HG03521 (cell line): ENCODE measurements around the gene LCE3E.
"Not testable (repeated sequence)": the region's sequence is repeated elsewhere in the genome, so short reads cannot be mapped to it uniquely, and the experiment has no call there.

ENCODE experiments used
- ATAC-seq: cut with Tn5 transposase; IDR thresholded peaks from one replicate; pipeline ENCODE4 v1.9.1; 2021; ENCODE audit warnings: mild to moderate bottlenecking, moderate library complexity; ENCODE audit not compliant: unreplicated experiment

LCE3E gene, protein sequence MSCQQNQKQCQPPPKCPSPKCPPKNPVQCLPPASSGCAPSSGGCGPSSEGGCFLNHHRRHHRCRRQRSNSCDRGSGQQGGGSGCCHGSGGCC

DNA sequence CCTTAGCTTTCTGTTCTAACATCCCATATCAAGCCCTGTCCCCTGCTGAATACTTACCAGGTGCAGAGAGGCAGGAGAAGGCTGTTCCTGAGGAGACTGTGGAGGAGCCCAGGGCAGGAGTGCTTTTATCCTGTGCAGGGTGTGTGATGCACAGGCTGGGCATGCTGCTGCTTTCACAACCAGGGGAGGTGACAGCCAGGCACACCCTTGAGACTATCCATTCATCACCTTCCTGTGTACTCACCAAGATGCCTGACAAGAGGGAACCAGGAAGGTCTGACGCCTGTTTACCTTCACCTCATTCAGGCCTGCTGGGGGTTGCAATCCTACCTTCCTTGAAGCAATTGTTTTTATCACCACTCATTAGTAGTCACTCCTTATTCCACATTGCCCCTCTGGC, at the start of gene LCE3E:
Gene LCE3E (minus strand): TSS at position 100 of the 400 bp plus-strand sequence. CDS start 572 bp downstream, outside the sequence.
- ATAC-seq, result no peak

DNA sequence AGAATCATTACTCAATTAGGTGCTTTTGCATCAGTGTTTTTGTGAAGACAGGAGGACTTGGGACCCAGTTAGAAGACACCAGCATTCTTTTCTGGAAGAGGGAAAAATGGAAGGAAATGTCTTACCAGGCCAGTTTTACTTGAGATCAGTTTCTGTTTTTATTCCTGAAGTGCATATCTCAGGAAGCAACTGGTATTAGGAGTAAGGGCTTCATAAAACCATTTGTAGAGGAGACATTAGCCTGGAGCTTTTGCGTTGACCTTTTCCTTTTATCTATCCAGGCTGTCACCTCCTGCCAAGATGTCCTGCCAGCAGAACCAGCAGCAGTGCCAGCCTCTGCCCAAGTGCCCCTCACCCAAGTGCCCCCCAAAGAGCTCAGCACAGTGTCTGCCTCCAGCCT, 46.9 kb upstream of the LCE3E start, which contains the start of gene LCE3B:
Gene LCE3B (plus strand): TSS at position 301 of the 400 bp plus-strand sequence. CDS start 0 bp downstream, at position 301.
- ATAC-seq, result no peak

DNA sequence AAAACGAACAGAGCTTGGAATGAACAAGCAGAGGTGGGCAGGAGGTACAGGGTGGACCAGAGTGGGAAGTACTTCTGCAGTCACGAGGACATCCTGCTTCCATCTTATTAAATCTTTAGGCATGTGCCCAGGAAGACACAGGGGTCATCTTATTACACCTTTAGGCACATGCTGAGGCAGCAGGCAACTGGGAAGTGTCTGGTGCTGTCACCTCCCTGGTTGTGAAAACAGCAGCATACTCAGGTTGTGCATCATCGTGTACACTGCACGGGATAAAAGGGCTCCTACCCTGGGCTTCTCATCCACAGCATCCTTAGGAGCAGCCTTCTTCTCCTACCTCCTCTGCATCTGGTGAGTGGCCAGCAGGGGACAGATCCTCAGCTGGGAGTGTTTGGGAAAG, 33.4 kb upstream of the LCE3E start, which contains the start of gene LCE3C:
Gene LCE3C (plus strand): TSS at position 301 of the 400 bp plus-strand sequence. CDS start 498 bp downstream, outside the sequence.
- no peak for ATAC-seq

DNA sequence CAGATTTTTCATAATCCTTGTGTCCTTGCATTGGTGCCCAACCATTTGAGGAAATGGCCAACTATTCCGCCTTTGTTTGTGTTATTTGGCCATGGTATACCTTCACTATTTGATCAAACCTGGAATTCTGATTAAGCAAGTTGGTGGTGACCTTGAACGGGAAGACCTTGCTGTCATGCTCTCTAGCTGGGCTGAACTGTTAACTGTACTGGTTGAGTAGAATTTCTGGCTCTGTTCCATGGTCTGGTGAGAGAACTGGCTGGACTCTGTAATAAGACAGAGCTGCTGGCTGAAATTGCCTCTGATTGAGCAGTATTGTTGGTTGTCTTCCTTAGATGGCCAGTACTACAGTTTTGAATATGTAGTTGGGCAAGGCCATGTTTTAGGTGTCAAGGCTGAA, 30.4 kb upstream of the LCE3E start:
- no peak for ATAC-seq

DNA sequence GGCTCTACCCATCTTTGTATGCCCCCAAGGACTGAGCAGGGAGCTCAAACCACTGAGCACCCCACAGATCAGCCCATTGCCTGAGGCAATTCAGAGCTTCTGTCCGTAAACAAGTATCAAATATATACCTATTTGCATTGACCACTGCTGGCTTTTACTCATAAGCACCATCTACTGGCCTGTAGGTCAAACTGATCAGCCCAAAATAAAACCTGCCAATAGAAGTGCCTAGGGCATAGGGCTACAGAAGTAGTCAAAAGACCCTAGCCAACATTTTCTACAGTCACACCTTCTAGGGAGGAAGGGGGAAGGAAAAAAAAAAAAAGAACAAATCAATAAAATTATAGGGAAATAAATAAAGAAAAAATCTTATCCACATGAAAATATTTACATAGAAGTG, 19.0 kb upstream of the LCE3E start:
- ATAC-seq, result no peak

DNA sequence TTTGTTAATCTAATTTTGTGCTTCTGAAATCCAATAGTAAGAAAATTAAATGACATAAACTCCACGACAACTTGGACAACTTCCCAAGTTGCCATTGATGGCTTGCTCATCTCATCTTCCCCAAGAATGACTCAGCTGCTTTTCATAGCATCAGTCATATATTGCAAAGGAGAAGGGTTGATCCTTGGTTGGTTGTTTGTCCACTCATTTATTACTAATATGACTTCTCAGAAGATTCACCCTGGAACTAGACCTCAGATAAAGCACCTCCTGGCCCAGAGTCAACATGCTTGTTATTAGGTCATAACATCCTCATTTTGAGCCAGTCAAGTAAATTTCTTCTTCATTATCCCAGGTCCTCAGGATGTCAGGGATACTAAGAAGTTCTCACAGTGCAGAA, 16.1 kb upstream of the LCE3E start:
- no peak for ATAC-seq

DNA sequence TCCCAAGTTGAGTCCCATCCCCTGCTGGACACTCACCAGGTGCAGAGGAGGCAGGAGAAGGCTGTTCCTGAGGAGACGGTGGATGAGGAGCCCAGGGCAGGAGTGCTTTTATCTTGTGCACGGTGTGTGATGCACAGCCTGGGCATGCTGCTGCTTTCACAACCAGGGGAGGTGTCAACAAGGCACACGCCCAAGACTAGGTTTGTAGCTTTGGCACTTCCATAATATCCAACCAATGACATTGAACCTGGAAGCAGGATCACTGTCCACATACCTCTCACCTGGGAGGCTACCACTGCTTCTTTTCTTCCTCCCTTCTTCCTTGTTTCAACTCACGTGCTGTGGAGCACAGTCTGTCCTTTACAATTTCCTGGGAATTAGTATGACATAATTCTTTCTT, 13.9 kb upstream of the LCE3E start, which contains the start of gene LCE3D:
Gene LCE3D (minus strand): TSS at position 84 of the 400 bp plus-strand sequence. CDS start 580 bp downstream, outside the sequence.
- no peak for ATAC-seq

DNA sequence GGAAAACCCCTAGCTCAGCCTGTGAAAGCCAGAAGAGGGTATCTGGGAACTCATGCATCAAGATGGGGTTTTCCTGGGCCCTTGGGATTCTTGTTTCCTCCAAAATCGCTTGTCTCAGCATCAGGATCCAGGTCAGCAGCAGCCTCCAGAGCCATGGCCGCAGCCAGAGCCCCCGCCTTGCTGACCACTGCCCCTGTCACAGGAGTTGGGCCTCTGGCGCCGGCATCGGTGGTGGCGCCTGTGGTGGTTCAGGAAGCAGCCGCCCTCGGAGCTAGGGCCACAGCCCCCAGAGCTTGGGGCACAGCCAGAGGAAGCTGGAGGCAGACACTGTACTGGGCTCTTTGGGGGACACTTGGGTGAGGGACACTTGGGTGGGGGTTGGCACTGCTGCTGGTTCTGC, 12.9 kb upstream of the LCE3E start:
- not testable (repeated sequence) for ATAC-seq

DNA sequence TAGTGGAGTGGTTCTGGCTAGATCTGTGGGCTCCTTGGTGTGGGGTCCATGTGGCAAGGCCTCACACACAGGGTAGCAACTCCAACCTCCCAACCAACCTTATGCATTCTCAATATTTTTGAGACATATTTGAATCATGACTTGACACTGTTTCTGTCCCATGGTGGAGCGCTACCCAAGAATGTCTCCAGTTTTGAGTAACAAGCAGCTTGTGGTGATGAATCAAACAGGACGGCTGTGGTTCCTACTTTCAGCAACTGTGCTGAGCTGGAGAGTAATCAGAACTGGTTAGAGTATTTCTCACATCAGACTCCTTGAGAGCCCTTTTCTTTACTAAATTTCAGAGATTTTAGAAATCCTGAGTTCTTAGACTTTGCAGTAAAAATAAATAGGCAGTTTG, 10.6 kb upstream of the LCE3E start:
- ATAC-seq, result no peak

DNA sequence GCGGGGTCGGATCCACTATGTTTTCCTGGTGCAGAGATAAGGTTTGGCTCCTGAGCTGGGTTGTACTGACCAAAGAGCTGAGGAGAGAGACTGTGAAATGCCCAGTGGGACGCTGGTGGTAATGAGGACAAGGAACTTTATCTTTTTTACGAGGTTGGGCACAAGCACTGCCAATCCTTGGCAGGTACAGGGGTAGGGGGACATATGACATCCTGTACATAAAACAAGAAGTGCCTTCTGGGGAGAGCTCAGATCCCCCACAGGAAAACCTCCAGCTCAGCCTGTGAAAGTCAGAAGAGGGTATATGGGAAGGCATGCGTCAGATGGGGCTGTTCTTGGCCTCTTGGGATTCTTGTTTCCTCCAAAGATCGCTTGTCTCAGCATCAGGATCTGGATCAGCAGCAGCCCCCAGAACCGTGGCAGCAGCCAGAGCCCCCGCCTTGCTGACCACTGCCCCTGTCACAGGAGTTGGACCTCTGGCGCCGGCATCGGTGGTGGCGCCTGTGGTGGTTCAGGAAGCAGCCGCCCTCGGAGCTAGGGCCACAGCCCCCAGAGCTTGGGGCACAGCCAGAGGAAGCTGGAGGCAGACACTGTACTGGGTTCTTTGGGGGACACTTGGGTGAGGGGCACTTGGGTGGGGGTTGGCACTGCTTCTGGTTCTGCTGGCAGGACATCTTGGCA, 905 bp downstream of the LCE3E start:
- ATAC-seq, result no peak

DNA sequence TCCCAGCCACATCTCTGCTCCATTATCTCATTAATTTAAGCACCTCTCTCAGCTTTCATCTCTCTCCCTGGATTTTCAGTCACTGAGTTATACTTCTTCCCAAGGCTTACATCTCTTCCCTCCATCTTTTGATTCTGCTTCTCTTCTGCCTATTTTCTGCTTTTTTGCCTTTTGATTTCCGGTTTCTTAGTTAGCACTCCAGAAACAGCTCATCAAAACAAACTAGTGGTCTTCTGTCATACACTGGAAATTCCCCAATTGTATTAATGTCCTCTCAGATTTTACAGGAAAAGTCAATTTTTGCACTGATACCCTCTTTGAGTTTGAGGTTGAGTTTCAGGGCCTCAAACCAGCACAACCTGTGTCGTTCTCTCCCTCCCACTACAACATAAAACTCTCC, 1.5 kb downstream of the LCE3E start:
- no peak for ATAC-seq

DNA sequence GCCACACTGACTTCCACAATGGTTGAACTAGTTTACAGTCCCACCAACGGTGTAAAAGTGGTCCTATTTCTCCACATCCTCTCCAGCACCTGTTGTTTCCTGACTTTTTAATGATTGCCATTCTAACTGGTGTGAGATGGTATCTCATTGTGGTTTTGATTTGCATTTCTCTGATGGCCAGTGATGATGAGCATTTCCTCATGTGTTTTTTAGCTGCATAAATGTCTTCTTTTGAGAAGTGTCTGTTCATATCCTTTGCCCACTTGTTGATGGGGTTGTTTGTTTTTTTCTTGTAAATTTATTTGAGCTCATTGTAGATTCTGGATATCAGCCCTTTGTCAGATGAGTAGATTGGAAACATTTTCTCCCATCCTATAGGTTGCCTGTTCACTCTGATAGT, 18.2 kb downstream of the LCE3E start:
- not testable (repeated sequence) for ATAC-seq

DNA sequence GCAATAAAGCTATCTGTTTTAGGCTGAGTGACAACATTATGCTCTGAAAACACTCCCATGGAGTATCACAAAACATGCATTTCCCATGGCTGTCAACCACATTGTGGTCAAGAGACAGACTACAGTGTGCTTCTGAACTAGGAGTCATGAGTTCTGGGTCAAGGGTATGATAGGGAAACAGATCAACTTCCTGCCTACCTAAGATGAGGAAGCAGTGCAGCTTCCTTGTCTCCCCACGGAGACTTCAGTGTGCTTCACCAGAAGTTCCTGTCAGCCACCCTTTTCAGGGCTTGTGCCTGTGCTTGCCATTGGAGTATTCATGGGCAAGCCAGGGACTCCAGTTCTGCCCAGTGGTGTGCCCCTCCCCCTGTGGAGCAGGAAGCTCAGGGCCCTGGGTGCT, 19.9 kb downstream of the LCE3E start:
- no peak for ATAC-seq

DNA sequence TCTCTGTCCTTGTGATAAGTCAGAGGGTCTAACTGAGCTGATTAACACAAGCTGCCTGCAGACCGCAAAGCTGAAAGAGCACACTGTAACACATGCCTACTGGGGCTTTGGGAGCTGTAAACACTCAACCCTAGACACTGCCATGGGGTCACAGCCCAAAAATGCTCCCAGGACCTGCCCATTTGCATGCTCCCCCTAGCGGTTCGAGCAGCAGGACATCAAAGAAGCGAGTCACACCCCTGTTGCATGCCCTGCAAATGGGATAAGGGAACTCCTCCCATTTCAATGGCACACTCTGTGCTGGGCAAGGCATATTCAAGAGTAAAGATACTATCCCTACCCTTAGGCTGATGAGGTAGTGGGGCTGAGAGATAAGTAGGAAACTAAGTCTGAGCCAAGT, 22.8 kb downstream of the LCE3E start:
- no peak for ATAC-seq

DNA sequence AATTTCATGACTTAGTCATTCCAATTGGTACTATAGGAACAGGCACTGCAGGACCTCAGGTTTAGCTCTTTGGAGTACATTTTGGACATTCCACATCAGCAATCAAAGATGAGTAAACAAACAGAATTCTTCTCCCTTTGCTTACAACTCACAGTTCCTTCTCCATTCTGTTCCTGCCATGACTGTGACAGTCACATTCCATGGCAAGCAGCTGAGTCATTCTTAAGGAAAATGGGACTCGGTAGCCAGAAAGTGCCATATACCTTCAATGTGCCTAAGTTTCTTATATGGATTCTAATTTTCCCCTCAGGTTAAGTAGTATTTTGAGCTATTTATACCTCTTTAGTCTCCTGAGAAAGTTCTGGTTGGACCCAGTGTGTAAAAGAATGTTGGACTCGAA, 26.7 kb downstream of the LCE3E start:
- ATAC-seq, result no peak

DNA sequence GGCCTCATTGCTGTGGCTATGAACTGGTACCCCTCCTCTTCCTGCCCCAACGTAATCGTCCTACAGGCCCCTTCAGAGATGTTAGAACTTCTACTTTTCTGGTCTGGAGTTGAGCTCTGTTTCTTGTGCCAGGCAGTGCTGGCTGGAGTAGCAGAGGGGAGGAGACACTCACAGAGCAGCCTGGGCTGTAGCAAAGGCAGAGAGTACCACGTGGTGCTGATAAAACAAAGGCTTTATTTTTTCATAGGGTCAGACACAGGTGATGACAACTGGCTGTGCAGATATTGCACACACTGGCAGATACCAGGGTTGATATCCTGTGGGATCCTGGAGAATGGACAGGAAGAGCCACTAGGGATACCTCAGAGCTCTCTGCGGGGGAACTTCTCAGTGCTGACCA, 29.1 kb downstream of the LCE3E start:
- ATAC-seq, result no peak

DNA sequence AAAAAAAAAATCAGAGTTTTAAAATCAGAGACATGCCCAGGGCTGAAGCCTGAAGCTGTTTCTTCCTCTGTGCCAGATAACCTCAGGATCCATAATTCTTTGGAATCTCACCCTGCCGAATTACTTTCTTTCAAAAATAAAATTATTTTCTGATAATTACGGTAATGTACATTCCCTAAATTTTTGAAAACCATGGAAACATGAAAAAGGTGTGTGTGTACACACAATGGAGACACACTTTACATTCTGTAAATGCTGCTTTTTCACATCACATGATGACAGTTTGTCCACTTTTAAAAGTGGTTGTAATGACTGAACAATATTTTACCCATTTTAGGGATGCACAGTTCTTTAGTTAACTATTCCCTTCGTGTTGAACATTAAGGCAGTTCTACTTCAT, 30.8 kb downstream of the LCE3E start:
- no peak for ATAC-seq

DNA sequence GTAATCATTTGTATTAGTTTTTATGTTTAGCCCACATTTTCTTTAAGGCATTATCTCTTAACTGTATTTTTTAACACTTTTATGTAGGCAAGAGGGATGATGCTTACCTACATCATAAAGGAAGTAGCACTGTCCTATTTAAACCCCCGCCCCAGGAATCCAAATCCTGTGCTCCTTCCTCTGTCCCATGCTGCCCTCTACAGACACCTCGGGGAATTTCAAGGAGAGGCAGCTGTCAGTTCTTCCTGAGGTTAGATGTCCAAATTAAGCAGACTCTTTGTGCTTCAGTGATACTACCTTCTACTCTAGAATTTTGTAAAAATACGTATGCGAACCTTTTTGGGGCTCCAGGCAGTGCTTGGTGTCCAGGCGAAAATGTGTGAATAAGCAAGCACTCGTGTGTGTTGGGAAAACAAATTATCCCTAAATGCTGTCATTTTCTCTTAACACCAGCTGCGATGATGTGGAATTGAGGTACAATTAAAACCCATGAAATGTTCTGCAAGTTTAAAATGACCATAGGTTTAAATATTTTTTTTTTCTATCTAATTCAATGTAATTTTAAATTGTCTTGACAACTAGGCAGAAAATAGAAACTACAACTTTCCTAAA, 33.1 kb downstream of the LCE3E start:
- no peak for ATAC-seq

DNA sequence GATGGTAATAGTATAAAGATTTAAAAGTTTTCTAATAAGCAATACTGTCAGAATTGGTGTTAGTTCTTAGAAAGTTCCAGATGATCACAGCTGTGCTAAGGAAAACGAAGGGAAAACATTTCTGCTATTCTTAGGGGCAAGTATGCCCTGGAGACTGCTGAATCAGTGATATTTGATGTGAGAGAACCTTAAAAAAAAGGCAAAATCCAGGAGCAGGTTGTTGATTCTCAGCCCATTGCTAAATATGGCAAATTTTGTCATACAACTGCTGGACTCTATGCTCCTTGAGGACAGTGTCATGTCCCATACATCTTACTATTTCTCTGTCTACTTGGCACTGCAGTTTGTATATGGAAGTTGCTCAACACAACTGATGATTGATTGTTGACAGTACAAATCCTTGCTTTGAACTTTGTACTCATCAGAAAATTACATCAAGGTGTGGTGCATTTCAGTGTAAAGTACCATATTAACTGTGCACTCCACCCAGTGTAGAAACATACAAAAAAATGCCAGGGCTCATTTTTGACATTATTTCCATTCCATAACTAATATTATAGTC, 41.4 kb downstream of the LCE3E start:
- ATAC-seq, result no peak

DNA sequence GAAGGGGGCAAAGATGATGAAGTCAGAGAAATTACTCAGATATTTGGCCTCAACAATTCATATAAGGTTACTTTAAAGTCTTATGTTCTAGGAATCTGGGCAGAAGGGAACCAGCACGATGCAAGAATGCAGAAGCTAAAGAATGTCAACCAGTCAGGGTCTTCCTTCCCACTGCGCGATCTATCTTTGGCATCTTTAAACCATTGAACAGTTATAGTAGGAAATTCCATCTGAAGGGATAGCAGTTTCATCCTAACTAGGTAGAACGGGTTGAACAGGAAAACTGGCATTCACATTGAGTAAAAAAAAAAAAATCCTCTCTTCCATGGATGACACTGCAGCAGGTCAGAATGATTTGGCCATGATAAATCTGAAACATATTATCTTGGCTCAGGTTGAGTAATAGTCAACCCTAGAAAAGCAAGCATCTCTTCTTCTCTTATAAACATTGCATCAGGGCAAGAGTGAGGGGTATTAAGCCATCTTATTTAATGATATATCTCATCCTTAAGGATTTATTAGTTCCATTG, 46.0 kb downstream of the LCE3E start:
- no peak for ATAC-seq

DNA sequence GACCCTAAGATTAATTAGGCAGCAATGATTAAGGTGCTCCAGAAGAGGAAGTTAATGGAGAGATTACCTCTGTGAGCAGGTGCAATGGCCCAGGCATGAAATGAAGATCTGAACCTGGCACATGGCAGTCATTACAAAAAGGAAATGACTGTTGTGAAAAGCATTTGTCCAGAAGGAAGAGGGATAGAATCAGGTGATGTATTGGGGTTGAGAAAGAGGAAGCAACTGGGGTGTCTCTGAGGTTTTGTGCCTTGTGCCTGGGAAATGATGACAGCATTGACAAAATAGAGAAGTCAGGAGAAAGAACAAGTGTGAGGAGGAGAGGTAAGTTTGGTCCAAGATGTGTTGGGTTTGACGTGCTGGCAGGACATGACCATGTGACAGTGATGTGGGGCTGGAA, 46.7 kb downstream of the LCE3E start:
- ATAC-seq, result no peak
